ENCODE data around the gene CEMIP.

The CEMIP gene

GRCh38 chr15:80929689-80930088, 150.5 kb downstream of the CEMIP start:
- DNase-seq (ENCODE audit: low spot score) = no peak

DNA sequence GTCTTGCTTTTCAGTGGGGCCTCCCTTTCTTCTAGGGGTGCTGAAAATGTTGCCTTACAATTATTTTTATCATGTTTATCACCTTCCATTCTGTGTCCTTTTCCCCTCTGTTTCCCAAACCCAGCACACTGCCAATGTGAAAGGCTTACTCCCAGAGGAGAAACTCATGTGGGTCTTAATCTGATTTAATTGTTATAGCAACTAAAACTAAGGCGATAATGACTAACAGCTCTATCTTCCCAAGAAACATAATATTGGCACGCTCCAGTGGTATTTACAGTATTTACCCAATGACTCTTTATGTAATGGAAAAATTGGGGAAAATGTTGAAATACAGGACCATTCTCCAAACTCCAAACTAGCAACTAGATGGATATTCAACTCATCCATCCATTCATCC, 152.0 kb downstream of the CEMIP start:
- DNase-seq (ENCODE audit: low spot score) = no peak

DNA sequence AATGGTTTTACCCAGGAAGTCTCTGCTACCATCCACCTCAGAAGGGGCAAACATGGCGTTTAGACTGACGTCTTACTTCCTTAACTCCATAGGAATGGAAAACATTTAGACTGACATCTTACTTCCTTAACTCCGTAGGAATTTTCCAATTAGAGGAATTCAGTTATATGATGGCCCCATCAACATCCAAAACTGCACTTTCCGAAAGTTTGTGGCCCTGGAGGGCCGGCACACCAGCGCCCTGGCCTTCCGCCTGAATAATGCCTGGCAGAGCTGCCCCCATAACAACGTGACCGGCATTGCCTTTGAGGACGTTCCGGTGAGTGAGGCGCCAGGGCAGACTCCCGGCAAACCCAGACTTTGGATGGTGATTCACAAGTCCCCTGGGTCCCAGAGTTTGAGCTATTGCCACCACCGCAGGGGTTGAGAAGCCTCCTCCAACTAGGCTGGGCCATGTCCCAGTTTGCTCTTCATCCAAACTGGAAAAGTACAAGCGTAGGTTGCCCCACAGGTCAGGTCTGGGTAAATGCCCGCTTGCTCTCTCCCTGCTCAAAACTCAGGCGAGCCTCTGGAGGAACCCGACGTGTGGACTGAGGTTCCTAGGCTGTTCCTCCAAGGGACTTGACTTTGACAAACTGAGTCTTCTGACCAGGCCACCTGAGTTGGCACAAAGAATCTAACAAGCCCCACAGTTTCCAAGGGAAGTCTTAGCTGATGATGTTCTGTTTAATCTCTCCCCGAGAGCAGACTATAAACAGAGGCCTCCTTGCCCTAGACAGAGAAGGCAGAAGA, 152.7 kb downstream of the CEMIP start:
- DNase-seq (ENCODE audit: low spot score) = no peak

- DNase-seq (ENCODE audit: low spot score) = no peak
These were observed 153.3 kb downstream of the CEMIP start for GRCh38 chr15:80932513-80932815.

- no peak for DNase-seq (ENCODE audit: low spot score)
These were observed 153.8 kb downstream of the CEMIP start for GRCh38 chr15:80932989-80933388.

GRCh38 chr15:80934761-80935221, 155.6 kb downstream of the CEMIP start:
- no peak for DNase-seq (ENCODE audit: low spot score)

- DNase-seq (ENCODE audit: low spot score) = no peak
These were observed 157.3 kb downstream of the CEMIP start for GRCh38 chr15:80936288-80937078.

- no peak for DNase-seq (ENCODE audit: low spot score)
These were observed 158.5 kb downstream of the CEMIP start for GRCh38 chr15:80937718-80938117.

DNA sequence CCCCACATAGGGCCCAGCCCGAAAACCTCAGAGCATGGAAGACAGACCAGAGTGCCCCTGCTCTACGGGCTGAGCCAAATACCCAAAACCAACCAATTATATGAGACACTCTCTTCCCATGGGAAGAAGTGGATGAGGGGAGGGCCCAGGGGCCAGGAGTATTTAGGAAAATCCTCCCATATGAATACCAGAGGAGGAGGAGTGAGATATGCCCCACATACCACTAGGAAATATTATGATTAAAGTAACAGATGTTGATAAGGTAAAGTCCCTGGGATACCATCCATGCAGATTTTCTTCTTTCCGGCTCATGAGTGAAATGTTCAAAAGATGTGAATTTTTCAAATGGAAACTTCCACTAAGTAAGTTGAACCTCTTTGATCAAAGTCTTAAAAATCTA, 160.0 kb downstream of the CEMIP start:
- no peak for DNase-seq (ENCODE audit: low spot score)

DNA sequence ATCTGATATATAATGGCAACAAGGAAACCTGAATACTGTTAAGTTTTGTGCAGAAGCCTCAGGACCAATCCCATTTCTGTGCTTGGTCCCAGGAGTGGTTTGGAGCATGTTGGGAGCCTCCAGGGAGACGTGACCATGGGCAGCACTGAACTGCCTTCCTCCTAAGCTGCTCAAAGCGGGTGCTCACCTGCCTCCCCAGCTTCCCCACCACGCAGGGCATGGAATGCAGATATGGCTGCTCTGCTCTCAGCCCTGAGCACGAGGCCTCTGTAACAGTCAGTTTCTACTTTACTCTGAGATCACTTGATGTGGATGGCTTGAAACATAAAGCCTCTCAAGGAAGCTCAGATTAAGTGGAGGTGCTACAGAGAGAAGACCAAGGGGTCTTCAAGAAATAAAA, 161.2 kb downstream of the CEMIP start:
- DNase-seq (ENCODE audit: low spot score) = no peak

DNA sequence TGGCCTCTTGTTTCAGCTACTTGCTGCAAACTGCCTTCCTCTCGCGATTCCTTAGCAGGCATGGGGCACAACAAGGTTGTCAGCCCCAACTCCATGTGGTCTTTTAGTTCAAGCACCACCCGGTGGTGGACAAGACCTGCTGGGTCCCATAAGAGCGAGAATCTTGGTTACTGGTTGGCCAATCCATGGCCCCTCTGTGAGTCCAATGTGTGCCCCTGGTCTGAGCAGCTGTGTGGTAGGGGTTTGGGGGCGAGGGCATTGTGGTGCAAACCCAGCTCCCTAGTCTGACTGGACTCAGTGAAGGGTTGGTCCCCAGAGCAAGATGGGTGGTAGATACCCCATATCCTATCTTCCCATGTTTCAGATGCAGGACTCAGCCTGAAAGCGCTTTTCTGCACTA, 161.7 kb downstream of the CEMIP start:
- DNase-seq (ENCODE audit: low spot score) = no peak

DNA sequence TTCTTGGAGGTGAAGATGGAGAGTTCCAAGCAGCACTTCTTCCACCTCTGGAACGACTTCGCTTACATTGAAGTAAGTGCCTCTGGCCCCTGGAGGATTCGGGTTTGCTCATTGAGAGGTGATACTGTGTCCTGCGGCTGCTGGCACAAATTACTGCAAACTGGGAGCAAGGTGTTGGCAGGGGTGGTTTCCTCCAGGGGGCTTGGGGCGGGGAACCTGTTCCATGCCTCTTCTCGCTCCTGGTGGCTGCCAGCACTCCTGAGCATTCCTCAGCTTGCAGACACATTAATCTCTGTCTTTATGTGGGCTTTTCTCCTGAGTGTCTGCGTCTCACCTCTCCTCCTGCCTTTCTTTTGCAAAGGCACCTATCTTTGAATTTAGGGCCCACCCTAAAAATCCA, 163.1 kb downstream of the CEMIP start:
- no peak for DNase-seq (ENCODE audit: low spot score)

- DNase-seq (ENCODE audit: low spot score) = no peak
These were observed 163.8 kb downstream of the CEMIP start for GRCh38 chr15:80942746-80943565.

- DNase-seq (ENCODE audit: low spot score) = no peak
These were observed 165.6 kb downstream of the CEMIP start for GRCh38 chr15:80944818-80945217.

GRCh38 chr15:80945605-80946004, 166.4 kb downstream of the CEMIP start:
- no peak for DNase-seq (ENCODE audit: low spot score)

GRCh38 chr15:80946576-80946975, 167.4 kb downstream of the CEMIP start:
- DNase-seq (ENCODE audit: low spot score) = no peak

DNA sequence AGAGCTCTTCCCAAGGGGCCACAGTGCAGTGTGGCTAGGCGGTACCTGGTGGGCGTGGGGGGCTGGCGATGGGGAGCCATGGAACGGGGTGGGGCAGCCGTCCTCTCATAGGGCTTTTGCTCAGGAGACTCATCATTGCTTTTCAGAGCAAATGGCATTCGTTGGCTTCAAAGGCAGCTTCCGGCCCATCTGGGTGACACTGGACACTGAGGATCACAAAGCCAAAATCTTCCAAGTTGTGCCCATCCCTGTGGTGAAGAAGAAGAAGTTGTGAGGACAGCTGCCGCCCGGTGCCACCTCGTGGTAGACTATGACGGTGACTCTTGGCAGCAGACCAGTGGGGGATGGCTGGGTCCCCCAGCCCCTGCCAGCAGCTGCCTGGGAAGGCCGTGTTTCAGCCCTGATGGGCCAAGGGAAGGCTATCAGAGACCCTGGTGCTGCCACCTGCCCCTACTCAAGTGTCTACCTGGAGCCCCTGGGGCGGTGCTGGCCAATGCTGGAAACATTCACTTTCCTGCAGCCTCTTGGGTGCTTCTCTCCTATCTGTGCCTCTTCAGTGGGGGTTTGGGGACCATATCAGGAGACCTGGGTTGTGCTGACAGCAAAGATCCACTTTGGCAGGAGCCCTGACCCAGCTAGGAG, 169.6 kb downstream of the CEMIP start:
- DNase-seq (ENCODE audit: low spot score) = no peak

DNA sequence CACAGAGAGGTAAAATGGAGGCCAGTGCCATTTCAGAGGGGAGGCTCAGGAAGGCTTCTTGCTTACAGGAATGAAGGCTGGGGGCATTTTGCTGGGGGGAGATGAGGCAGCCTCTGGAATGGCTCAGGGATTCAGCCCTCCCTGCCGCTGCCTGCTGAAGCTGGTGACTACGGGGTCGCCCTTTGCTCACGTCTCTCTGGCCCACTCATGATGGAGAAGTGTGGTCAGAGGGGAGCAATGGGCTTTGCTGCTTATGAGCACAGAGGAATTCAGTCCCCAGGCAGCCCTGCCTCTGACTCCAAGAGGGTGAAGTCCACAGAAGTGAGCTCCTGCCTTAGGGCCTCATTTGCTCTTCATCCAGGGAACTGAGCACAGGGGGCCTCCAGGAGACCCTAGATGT, 170.6 kb downstream of the CEMIP start:
- DNase-seq (ENCODE audit: low spot score) = no peak

DNA sequence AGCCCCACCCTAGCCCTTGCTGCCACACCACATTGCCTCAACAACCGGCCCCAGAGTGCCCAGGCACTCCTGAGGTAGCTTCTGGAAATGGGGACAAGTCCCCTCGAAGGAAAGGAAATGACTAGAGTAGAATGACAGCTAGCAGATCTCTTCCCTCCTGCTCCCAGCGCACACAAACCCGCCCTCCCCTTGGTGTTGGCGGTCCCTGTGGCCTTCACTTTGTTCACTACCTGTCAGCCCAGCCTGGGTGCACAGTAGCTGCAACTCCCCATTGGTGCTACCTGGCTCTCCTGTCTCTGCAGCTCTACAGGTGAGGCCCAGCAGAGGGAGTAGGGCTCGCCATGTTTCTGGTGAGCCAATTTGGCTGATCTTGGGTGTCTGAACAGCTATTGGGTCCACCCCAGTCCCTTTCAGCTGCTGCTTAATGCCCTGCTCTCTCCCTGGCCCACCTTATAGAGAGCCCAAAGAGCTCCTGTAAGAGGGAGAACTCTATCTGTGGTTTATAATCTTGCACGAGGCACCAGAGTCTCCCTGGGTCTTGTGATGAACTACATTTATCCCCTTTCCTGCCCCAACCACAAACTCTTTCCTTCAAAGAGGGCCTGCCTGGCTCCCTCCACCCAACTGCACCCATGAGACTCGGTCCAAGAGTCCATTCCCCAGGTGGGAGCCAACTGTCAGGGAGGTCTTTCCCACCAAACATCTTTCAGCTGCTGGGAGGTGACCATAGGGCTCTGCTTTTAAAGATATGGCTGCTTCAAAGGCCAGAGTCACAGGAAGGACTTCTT, 171.3 kb downstream of the CEMIP start:
- no peak for DNase-seq (ENCODE audit: low spot score)

- DNase-seq (ENCODE audit: low spot score) = no peak
These were observed 172.8 kb downstream of the CEMIP start for GRCh38 chr15:80951941-80952340.

Measured in hematopoietic multipotent progenitor cell treated with erythropoietin and hydrocortisone succinate and interleukin-3 and kit ligand, for 15 days (in vitro differentiated cells).